ENCODE measurements around the gene DOC2B.

DNA sequence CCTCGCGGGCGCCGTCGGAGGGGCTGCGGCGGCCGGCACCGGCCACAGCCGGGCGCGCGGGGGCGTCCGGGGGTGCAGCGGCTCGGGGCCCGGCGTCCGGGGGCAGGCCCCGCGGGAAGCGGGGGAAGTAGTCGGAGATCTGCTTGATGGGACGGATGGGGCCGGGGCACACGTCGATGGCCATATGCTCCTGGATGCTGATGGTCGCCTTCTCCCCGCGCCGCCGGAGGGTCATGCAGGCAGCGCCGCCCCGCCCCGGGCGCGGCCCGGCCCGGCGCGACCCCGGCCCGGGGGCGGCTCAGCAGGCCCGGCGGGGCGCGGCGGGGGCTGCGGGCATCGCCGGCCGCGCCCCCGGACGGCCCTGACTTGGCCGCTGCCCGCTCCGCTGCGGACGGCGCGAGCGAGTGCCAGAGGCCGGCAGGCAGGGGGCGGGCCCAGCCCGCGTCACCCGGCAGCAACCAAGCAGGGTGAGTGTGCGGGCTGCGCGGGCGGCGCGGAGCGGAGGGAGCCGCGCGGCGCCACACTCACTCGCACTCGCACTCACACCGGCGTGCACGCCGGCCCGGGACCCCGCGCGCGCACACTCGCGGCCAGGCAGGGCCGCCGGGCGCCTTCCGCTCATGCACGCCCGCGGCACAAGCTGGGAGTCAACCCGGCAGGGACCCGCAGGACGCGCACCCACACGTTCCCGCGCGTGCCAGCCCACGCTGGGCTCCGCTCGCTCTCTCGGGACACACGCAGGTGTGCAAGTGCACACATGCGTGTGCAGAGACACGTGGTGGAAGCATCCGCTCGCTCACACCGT is at the start of gene DOC2B:
- no peak for TF ChIP-seq NR2C2 (CRISPR knock-in tag; IDR thresholded peaks at IDR 0.05)
- no peak for TF ChIP-seq ETV6 (CRISPR knock-in tag; IDR thresholded peaks at IDR 0.05)
- no peak for TF ChIP-seq PRDM15 (CRISPR knock-in tag; IDR thresholded peaks at IDR 0.05)
- no peak for TF ChIP-seq CTCF (IDR thresholded peaks at IDR 0.05)
- no peak for TF ChIP-seq MAX (CRISPR knock-in tag; IDR thresholded peaks at IDR 0.05)
- no peak for TF ChIP-seq USF2 (CRISPR knock-in tag; IDR thresholded peaks at IDR 0.05)
- TF ChIP-seq SP1 (CRISPR knock-in tag; conservative IDR thresholded peaks at IDR 0.05): no peak
- no peak for TF ChIP-seq ZNF138 (CRISPR knock-in tag; conservative IDR thresholded peaks at IDR 0.05)
- TF ChIP-seq ZNF219 (CRISPR knock-in tag; IDR thresholded peaks at IDR 0.05; ENCODE audit: borderline replicate concordance): no peak
